Left renal cortex interstitium (tissue), 4 donors: Measurements from ENCODE around the gene RNASE9. TPM values are rescaled to one million over a fixed set of nuclear protein-coding genes. Genes with fewer than 3 reads are reported as not detected.
"Not testable (repeated sequence)": the region's sequence is repeated elsewhere in the genome, so short reads cannot be mapped to it uniquely, and the experiment has no call there.

Experiments
- DNase-seq, 4 donors: peaks; one replicate each; pipeline ENCODE4 v3.0.0-alpha.2; 2013; ENCODE audit warnings: low read depth in 4 of 4, low spot score in 2 of 4, missing footprints in 1 of 4
- polyA plus RNA-seq, 4 donors: library from polyadenylated mRNA; unstranded; fragments of 120-200 nt; gene quantifications; one replicate each; pipeline ENCODE4 v1.2.1, GENCODE V29; 2013; ENCODE audit not compliant: insufficient read length in 4 of 4

The RNASE9 gene
- polyA plus RNA-seq, 4 donors: not detected

GRCh38 chr14:20578784-20579502, 18.1 kb upstream of the RNASE9 start:
- DNase-seq: no peak

GRCh38 chr14:20578325-20578724, 17.5 kb upstream of the RNASE9 start:
- no peak for DNase-seq

GRCh38 chr14:20572382-20572990, 11.6 kb upstream of the RNASE9 start:
- not testable (repeated sequence) for DNase-seq

- not testable (repeated sequence) for DNase-seq
Measured at GRCh38 chr14:20570720-20571119, 9.9 kb upstream of the RNASE9 start.

GRCh38 chr14:20569865-20570264, 9.0 kb upstream of the RNASE9 start:
- not testable (repeated sequence) for DNase-seq

- DNase-seq: no peak
Measured at GRCh38 chr14:20569066-20569465, 8.2 kb upstream of the RNASE9 start.

- no peak for DNase-seq
Measured at GRCh38 chr14:20568393-20568792, 7.5 kb upstream of the RNASE9 start.

- DNase-seq: not testable (repeated sequence)
Measured at GRCh38 chr14:20567199-20567598, 6.4 kb upstream of the RNASE9 start.

GRCh38 chr14:20564501-20564997, 3.7 kb upstream of the RNASE9 start:
- no peak for DNase-seq

GRCh38 chr14:20563971-20564370, 3.1 kb upstream of the RNASE9 start:
- DNase-seq: no peak

- DNase-seq: no peak
Measured at GRCh38 chr14:20559461-20559904, 1.4 kb downstream of the RNASE9 start.

- no peak for DNase-seq
Measured at GRCh38 chr14:20557212-20557542, 3.7 kb downstream of the RNASE9 start.

- DNase-seq: no peak
Measured at GRCh38 chr14:20556500-20557211, 4.2 kb downstream of the RNASE9 start.

- DNase-seq: no peak
Measured at GRCh38 chr14:20555845-20556244, 5.0 kb downstream of the RNASE9 start.

GRCh38 chr14:20553024-20553423, 7.8 kb downstream of the RNASE9 start:
- DNase-seq: no peak

- DNase-seq: no peak
Measured at GRCh38 chr14:20551606-20552005, 9.2 kb downstream of the RNASE9 start.

- no peak for DNase-seq
Measured at GRCh38 chr14:20550926-20551325, 9.9 kb downstream of the RNASE9 start.

- DNase-seq: no peak
Measured at GRCh38 chr14:20548414-20549158, 12.3 kb downstream of the RNASE9 start.

GRCh38 chr14:20546877-20547276, 14.0 kb downstream of the RNASE9 start:
- DNase-seq: no peak

GRCh38 chr14:20539906-20540305, 20.9 kb downstream of the RNASE9 start:
- DNase-seq: no peak
